Dedifferentiated amniotic fluid mesenchymal stem cell (primary cell): ENCODE data around the gene AKIP1.
"Not testable (repeated sequence)": the region's sequence is repeated elsewhere in the genome, so short reads cannot be mapped to it uniquely, and the experiment has no call there.

ENCODE experiments used
- DNase-seq: peaks from one replicate; pipeline ENCODE4 v3.0.0-alpha.2; 2016; ENCODE audit errors: extremely low spot score

AKIP1 gene

DNA sequence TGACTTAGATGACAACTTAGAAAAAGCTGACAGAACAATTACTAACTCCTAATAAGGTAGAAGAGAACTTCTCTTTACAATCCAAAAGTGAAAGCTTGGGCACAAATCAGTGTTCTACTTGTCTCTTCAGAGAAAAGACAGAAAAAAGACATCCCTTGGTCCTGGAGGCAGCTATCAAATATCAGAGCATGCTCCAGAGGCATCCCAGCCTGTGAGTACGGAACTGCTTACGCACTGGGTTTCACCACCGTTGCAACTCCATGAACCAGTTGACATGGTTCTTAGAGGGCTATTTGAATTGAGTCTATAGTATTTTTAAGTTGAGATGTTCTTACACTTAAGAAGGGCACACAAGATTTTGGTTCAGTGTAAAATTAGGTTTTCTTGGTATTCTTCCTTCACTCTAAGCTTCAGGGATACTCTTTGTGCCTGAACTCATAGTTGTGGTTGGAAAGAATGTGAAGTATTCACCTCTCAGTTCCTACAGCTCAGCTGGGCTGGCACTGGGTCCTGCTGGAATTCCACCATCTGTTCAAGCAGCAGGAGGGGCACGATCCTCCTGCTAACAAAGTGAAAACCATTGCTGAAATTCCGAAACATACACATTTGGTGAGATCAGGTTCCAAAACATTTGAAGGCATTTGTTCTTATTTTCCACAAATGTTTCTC is 6.3 kb downstream of the AKIP1 start:
- peak; percentile 91 for DNase-seq

DNA sequence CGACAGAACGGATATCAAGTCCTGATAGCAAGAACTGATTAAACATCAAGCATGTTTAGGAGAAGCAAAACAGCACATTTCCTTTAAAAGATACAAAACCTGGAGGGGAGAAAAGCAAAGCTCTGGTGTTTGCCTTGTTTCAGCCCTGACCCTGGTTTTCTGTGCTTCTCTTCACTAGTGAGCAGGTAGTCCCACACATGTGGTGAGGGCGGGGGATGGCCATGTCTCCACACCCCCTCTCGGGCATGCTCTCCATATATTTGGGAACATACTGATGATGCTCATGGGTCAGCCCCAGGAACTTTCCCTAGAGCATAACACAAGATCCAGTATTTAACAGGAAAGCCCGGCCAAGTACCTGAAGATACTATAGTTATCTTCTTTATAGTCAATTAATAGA is 11.7 kb downstream of the AKIP1 start:
- DNase-seq, result no peak

DNA sequence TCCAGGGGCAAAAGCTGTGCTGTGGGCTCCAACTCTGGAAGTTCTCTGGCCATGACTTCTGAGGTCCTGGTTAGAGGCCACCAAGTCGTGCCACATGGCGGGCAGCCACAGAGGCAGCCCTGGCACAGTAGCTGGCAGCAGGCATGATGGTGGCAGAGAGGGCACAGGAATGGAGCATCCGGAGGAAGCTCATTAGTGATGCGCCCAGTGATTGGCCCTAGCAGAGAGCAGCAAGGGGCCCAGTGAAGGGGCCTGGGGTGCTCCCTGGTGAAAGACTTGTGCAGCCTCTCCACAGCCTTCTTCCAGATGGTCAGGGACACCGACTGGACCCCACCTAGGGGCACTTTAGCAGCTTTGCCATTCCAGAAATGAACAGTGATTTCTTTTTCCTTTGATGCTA is 14.7 kb downstream of the AKIP1 start:
- no peak for DNase-seq

DNA sequence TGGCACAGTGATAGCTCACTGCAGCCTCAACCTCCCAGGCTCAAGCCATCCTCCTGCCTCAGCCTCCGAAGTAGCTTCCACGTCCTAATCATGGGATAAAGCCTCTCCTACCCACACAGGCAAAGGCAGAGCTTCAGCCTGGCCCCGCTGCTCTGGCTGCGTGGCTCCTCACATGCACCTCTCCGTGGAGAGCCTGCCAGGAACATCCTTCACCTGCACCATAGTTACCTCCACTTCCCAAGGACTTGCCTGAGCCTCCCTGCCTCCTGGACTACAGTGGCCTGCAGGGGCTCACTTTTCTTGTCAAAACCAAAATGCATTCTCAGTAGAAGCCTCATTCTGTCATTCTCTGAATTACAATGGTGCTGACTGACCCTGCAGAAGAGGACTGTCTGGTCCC is 15.2 kb downstream of the AKIP1 start:
- DNase-seq, result no peak

DNA sequence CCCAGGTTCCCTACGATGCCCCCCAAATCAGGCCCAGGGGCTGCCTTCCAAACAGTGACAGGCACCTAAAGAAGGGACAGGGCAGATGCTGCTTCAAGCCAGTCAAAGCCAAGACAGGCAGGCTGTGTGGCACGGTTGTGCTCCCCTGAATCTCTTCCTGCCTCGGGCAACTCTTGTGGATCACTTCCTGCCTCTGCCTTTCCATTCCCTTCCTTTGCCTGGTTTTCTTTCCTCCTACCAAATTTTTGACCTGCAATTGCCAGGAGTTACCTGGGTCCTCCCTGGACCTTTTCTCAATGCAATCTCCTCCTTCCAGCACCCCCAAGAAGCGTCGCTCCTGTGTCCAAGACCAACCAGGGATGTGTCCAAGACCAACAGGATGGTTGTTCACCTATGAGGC is 16.2 kb downstream of the AKIP1 start:
- DNase-seq, result no peak

DNA sequence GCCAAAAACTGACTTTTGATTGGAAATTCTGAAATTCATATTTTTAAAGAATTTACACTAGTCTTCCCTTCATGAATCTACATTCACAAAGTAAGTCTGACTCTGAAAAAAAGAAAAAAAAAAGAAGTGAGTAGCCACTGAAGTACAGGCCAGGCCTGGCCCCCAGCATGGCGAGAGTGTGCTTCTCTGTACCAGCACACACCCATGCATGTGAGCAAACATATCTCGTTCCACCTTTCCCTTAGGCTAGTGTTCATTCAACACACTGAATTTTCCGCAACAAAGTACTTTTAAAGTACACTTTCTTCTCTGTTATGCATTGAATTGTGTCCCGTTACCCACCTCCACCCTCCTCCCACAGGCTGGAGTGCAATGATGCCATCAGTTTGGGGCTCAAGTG is 17.2 kb downstream of the AKIP1 start:
- DNase-seq, result no peak

DNA sequence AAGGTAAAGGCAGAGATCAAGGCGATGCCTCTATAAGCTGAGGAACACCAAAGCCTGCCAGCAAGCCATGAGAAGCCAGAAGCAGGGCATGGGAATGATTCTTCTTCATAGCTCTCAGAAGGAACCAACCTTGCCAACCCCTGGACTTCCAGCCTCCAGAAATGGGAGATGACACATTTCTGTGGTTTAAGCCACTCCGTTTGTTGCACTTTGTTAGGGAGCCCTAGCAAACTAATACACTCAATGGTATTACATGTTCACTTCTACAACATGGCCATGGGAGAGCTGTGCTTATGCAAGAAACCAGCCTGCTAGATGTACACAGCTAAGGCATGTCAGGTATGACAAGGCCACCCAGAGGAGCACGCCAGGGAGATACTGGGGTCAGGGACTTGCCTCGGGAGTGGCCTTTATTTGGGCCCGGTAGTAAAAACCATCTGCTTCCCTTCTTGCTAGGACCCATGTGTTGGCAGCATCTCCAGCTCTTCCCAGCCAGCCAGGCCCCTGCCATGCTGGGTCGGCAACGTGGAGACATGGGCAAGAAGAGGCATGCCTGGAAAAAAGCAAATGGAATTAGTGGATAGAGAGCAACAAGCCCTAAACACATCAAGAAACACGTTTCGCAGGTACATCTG is 18.1 kb downstream of the AKIP1 start:
- no peak for DNase-seq

DNA sequence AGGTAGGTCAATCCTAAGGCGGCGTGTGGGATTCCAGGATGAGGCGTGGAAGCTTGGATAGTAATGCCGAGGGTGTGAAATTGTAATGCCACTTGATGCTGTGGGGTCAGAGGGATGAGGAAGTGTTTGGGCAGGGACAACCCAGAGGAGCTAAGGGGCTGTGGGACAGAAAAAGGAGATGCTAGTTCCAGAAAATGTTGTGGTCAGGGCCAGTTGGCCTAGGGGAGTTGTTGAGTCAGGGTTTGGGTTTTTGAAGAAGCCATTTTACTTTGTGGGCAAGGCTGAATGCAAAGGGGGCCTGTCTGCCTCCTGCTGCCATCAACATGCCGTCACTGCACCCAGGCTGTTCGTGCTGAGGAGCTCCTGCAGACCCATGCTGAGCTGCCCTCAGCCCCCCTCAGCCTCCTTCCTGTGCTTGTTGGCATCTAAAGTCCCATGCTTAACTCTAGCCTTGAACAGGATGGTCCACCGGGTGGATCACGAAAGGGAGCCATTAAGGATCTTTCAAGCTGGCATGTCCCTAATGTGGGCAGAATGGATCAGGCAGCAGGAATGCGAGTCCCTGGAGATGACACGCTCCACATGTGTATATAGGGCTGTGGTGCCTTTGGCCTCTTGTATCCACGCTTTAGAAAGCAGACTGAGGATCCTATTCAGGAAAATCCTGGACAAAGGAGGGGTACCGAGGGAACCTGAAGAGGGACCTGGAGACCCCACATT is 19.6 kb downstream of the AKIP1 start:
- DNase-seq, result no peak

DNA sequence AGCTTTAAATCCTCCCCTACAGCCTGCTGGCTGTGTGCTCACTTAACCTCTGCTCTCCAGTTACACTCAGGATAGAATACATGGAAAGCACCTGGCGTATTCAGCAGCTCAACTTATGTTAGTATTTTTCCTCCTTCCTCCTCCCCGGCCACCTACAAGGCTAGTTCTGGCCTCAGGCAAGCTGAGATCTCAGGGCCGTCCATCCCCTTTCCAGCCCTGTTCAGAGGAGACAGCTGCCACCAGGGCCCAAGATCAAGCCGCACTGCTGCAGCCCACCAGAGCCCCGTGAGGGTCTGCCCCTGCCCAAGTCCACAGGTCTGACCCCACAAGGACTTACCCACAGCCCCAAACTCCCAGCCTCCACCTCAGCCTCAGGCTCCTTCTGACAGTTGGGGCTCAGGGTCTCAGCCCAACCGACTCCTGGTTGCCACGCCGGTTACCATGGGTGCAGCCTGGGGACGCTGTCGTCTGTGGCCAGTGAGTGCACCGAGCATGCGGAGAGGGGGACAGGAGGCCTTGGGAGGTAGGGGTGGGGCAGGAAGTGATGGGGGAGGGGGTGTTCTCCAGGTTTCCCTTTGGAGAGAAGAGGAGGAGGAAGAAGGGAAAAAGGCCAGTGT is 21.7 kb downstream of the AKIP1 start, which contains the start of gene C11orf16:
TSS of gene C11orf16 (minus strand) at position 384 of the 617 bp plus-strand sequence. CDS start 639 bp downstream, outside the sequence.
- DNase-seq, result no peak

DNA sequence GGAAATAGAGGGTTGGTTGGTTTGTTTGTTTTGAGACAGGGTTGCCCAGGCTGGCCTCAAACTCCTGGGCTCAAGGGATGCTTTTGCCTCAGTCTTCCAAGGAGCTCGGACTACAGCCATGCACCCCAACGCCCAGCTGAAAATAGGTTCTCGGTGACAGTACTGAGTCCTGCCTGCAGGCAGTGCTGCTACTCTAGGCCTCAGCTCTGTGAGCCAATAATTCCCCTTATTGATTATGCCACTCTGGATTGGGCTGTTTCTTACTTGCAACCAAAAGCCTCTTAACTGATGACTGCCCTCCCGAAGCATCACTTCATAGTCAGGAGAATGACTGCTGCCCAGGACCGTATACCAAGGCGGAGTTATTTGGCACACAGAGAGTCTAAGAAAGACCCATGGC is 22.9 kb downstream of the AKIP1 start:
- no peak for DNase-seq

DNA sequence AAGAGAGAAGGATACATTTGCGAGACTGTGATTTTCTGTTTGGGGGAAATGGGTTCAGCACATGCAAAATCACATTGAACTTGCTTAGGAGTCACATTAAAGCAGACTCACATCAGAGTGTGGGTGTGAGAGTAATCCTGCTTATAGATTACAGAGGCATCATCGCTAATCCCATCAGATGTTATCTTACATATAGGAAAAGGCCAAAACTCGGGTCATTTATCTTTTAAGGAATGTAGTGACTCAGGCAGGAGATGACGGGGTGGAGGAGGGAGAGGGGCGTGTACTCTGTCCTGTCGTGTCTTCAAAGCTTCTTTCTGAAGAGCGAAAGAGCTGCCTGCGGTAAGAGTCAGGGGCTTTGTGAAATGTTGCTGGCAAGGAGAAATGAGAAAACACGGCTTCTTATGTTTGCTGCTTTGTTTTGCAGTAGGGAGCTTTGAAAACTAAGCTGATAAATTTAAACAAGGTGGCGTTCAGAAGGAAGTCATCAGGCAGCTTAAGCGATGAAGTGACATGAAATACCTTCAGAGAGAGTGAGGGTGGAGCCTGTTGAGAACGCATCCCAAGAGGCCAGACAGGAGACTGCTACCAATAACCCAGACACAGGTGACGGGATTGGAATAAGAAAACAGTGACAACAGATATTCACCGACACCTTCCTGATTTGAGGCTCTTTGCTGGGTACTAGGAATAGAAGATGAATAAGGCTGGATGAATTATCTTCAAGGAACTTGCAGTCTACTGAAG is 23.9 kb downstream of the AKIP1 start:
- peak; percentile 69 for DNase-seq

DNA sequence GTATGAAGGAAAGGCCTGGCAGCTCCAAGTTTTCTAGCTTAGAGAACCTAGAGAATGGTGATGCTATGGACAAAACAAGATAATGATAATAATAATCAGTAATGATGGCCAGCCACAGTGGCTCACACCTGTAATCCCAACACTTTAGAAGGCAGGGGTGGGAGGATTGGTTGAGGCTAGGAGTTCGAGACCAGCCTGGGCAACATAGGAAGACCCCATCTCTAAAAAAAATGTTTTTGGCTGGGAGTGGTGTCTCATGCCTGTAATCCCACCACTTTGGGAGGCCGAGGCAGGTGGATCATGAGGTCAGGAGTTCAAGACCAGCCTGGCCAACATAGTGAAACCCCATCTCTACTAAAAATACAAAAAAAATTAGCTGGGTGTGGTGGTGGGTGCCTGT is 24.8 kb downstream of the AKIP1 start:
- not testable (repeated sequence) for DNase-seq

DNA sequence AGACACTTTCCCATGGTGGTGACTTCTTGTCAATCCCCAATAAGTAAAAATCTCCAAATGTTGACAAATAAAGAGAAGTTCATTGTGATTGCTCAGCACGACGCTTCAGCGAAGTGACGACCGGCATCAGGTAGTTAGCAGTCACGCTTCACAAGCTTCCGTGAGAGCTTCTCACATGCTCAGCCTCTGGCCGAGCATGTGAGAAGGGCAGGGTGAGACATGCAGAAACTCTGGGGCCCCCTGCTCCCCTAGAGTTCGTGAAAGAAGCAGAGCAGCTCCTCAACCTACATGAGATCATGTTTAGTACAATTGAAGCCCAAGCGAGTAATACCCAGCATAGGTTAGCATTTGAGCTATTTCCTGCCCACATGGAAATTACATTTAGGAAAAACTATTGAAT is 26.2 kb downstream of the AKIP1 start:
- no peak for DNase-seq

DNA sequence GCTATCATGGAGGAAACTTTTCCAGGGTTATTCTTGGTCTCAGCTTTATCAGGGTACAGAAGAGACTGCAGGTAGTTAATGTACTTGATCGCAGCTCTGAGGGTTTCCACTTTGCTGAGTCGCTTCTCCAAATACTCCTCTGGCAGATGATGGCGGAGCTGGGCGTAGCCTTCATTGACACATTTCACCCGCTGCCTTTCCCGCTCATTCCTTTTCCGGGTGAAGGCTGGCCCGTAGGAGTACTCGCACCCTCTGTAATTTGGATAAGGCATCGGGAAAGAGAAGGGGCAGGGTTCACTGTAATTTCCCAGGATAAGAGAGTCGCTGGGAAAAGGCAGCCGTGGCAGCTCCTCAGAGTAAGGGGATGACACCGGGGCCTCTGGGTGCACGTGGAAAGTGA is 26.7 kb downstream of the AKIP1 start:
- no peak for DNase-seq

DNA sequence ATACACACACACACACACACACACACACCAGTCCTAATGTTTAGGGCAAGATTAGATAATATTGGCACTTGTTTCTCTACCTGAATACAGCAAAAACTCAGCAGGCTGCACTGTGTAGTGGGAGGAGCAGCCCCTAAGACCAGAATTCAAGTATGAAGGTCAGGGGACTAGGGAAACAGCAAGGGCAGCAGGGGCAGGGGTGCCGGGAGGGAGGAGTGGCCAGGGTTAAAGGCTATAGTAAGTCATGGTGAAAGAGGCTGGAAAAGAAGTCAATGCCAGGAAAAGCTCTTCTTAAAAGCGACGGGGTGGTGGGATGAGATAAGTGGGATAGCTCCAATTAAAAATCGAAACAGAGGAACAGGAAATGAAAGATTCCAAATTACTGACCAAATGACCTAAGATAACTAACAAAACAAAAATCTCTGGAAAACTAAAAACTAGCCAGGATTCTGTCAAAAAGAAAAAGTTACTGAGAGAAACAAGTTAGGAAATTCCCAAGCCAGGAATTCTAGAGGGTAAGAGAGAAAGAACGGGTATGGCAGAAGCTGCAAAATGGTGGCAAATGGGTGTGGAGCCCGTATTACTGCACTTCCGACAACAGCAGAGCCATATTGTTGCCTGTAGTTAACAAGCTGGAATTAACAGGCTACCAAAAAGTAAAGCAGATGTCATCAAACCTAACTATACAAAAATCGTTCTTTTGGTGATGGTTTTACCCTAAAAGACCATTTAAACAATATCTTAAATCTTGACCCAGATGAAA is 30.5 kb downstream of the AKIP1 start:
- no peak for DNase-seq

DNA sequence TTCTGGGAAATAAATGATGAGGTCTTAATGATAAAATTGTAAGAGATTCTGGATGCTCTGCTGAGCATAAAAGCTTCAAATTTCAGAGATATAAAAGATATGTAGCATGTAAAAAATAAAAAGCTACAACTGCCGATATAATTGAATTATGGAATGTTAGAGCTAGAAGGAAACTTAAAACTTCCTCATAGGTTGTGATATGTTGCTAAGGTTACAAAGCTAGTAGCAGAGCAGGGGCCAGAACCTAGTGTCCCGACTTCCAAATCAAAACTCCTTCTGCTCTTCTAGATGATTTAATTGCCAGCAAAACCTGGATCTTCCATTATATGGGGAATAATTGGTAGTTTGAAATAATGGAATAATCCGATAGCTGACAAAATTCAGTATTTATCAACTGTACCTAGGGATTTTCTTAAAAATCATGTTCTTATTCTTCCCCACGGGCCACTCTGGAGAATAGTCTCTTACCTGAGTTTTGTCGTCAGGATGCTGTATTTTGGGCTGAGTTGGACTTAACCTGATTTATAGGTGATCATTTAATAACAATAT is 31.6 kb downstream of the AKIP1 start, which contains the start of gene ASCL3:
TSS of gene ASCL3 (minus strand) at position 499 of the 549 bp plus-strand sequence. CDS start 4,855 bp downstream, outside the sequence.
- DNase-seq, result no peak

DNA sequence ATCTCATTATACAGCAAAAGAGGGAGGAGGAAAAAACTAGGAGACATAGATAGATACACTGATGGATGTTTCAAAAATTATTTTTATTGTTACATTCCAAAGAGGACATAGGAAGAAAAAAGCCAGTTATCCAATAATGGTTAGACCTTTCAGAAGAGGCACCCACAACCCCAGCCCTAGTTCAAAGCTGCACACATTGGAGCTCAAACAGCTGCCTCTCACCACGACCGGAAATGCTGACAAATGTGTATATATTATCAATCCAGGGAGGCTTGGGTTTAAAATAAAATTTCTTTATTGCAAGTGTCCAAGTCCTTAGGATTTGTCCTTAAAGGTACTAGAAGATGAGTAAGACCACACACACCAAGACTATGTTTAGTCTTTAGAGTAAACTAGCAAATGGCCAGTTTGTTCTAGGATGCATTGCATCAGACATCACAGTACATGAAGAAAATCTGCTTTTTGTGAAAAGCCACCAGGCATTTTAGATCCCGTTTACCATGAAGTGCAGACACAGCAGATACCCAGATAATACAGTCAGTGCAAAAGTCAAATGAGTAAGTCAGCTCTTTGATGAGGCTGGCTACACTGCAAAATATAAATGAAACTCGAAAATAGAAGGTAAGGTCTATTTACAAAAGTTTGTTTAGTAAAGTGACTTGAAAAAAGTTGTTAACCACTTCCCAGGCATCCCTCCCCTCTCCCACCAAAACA is 36.4 kb downstream of the AKIP1 start:
- no peak for DNase-seq

DNA sequence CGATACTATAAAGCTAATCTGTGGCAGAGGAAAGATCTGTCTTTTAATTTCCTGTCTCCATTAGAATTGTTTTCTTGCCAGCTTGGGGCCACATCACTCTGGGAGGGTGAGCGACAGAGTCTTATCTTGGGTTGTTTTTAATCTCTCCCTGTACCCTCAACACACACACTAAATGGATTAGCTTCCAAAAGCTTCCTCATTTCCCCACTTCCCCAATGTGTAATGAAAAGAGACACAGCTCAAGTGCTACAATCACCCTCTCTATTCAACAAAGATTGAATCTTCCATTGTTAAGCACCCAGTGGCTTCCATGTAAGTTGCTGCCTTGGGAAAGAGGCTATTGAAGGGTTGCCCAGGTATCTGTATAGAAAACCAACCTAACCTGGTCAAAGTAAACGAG is 37.9 kb downstream of the AKIP1 start:
- no peak for DNase-seq

DNA sequence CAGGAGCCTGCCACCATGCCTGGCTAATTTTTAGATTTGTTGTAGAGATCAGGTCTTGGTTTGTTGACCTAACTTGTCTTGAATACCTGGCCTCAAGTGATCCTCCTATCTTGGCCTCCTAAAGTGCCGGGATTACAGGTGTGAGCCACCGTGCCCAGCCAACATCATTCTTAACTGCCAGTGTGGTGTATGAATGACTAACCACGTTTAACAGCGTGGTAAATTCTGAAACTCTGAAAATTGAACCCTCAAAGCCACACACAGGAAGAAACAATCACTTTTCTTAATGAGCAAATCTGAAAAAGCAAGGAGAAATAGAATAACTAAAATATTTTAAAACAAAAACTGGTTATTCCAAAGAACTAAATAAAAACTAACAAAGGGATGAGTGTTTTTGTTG is 45.9 kb downstream of the AKIP1 start:
- peak; percentile 11 for DNase-seq

DNA sequence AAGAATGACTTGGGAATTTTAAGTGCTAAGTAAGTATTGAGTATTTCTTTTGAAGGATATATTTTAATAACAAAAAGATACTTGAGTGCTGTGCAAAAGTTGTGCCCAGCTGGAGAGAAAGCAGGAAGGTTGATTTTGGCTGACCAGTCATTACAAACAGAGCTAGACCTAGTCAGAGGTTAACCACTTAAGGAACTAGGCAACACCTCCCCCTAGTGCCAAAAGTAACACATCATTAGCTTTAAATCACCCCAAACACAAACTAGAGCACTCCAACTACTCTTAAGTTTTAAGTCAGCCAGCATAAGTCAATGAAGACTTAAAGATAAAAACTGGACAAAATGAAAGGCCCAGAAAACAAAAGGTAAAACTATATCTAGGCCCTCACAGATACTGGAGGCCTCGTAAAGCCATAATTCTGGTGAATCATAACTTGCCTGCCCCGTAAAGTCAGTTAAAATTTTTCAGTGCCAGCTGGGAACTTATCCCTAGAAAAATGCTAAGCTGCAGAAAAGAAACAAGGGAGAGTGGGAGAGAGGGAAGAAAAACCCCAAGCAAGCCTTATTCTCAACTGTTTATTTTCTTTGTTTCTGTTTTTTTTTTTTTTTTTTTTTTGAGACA is 48.7 kb downstream of the AKIP1 start:
- peak; percentile 78 for DNase-seq
